AG20443 (cell line): ENCODE data around the gene PLAGL2.
"Not testable (repeated sequence)": the region's sequence is repeated elsewhere in the genome, so short reads cannot be mapped to it uniquely, and the experiment has no call there.

Experiments used
- DNase-seq: peaks from one replicate; pipeline ENCODE4 v3.0.0; 2012; ENCODE audit warnings: low spot score, mixed read lengths

Gene PLAGL2

DNA sequence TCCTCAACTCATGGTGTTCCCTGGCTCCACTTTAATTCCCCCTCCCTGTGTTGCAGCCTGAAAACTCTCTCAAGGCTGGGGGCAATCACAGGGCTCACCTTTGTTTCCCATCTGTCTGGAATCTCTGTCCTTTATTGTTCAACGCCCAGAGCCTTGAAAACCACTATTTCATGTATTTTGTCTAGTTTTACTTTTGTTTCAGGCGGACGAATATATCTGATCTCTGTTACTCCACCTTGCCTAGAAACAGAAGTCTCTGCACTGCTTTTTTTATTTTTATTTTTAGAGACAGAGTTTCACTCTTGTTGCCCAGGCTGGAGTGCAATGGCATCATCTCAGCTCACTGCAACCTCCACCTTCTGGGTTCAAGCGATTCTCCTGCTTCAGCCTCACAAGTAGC, 27.6 kb downstream of the PLAGL2 start:
- DNase-seq, result no peak

DNA sequence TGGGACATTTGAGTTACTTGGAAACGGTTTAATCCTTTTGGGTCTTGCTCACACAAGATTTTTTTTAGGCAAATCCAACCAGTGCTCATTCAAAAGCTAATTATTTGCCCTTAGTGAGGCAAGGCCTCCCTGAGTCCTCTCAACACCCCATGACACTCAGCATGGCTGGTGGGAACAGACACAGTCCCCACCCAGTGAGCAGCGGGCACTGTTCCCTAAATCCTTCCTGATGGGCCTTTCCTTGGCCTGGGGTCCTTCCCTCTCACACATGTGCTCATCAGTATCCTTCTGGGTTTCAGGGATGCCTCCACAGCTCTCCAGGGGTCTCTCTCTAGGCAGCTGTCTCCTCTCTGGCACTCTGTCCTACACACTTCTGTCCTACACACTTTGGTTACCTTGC, 28.0 kb downstream of the PLAGL2 start:
- DNase-seq, result no peak

DNA sequence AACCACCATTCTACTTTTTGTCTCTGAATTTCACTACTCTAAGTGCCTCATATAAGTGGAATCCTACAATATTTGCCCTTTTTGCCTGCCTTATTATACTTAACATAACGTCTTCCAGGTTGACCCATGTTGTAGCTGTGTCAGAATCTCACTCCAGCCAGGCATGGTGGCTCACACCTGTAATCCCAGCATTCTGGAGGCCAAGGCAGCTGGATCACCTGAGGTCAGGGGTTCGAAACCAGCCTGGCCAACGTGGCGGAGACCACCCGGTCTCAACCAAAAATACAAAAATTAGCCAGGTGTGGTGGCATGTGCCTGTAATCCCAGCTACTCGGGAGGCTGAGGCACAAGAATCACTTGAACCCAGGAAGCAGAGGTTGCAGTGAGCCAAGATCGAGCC, 29.8 kb downstream of the PLAGL2 start:
- DNase-seq, result not testable (repeated sequence)

DNA sequence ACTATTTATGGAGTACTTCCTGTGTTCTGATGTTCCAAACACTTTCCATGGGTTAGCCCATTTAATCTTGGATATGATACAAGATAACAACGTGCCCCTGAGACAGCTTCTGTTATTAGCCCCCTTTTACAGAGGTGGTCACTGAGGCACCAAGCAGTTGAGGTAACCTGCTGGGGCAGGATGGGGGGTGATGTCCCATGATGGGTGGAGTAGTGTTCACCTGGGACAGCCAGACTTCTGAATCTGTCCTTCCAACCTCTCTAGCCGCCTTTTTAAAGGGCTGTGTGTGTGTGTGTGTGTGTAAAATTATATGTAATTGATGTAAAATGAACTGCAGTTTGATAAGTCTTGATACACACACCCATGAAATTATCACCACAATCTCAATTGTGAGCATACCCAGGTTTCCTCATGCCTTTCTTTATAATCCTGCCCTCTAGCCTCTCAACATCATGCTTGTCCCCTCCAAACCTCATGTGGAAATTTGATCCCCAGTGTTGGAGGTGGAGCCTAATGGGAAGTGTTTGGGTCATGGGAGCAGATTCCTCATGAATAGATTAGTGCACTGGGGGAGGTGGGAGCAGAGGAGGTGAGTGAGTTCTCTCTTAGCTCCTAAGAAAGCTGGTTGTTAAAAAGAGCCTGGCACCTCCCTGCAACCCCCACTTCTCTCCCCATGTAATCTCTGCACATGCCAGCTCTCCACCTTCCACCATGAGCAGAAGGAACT, 39.2 kb downstream of the PLAGL2 start:
- DNase-seq, result no peak

DNA sequence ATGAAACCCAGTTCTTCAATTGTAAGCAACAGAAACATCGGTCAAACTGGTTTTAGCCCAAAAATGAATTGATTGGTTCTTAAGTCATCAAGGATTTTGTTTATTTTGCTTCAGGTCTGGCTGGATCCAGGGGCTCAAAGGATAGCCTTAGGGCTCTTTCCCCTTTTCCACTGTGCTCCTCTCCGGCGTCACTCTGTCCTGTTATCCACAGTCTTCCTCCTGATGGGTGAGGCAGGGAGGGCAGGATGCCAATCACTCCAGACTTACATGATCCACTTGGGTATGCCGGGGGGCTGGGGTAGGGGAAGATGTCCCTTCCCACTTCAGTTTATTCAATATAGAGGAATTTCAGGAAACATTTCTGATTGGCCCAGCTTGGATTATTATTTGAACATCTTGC, 40.0 kb downstream of the PLAGL2 start:
- DNase-seq, result no peak

DNA sequence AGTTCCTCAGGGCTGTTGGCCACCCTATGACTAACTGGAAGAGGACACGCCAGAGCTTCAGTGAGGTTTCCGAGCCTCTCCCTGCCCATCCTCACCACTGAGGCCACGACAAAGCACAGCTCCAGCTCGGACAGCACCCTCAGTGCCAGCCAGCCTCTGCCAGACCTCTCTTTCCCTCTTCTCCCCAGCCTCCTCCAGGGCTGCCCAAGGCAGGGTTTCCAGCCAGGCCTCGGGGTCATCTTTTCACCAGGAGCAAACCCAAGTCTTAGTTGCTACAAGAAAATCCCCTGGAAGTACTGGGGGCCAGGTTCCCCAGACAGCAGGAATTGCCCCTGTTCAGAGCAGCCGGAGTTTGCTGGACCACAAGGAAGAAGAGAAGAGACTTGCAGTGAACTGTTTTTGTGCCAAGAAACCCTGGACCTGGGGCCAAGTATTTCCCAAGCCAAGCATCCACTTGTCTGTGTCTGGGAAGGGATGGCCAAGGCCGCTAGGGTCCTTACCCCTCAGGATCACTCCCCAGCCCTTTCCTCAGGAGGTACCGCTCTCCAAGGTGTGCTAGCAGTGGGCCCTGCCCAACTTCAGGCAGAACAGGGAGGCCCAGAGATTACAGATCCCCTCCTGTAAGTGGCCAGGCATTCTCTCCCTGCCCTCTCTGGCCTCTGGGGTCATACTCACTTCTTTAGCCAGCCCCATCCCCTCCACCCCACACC, 41.6 kb downstream of the PLAGL2 start:
- DNase-seq, result no peak

DNA sequence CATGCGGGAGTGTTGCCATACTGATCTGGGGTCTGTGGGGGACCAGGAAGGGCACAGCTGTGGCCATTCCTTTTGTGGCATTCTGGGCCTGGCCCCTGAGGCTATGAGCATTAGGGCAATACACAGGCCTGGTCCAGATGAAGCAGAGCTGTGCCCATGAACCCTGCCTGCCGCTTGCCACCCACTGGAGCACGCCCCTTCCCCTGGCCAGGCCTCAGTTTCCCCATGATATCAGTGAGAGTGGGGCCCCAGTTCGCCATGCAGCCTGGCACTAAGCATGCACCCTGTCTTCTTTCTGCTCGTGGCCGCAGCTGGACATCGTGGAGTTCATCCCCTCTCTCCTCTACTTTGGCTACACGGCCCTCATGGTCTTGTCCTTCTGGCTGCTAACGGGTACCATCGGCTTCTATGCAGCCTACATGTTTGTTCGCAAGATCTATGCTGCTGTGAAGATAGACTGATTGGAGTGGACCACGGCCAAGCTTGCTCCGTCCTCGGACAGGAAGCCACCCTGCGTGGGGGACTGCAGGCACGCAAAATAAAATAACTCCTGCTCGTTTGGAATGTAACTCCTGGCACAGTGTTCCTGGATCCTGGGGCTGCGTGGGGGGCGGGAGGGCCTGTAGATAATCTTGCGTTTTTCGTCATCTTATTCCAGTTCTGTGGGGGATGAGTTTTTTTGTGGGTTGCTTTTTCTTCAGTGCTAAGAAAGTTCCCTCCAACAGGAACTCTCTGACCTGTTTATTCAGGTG, 42.4 kb downstream of the PLAGL2 start:
- DNase-seq, result no peak

DNA sequence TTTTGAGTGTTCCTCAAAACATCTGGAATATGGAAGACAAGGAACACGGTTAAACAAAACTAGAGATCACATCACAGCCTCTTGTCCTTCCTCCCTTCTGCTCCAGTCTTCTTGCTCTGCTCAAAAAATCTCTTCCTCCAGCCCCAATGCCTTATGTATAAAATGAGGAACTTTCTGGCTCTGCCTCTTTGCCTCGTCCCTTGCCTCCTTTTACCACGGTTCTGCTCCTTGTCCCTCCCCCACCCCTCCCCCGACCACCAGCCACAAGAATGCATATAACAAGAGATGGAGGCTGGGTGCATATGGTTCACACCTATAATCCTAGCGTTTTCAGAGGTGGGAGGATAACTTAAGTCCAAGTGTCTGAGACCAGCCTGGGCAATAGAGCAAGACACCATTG, 43.6 kb downstream of the PLAGL2 start:
- no peak for DNase-seq

DNA sequence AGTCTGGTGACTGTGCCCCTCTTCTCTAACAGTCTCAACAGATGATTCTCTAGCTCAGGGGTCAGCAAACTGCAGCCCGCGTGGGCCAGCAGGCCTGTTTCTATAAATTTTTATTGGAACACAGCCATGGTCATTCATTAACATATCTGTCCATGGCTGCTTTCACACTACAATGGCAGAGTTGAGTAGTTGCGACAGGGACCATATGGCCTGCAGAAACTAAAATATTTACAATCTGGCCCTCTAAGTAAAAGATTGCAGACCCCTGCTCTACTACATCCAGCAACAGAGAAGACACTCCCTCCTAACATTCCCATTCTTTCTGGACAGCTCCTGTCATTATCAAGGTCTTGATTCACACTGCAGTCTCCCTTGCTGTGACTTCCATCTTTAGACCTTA, 45.2 kb downstream of the PLAGL2 start:
- DNase-seq, result no peak

DNA sequence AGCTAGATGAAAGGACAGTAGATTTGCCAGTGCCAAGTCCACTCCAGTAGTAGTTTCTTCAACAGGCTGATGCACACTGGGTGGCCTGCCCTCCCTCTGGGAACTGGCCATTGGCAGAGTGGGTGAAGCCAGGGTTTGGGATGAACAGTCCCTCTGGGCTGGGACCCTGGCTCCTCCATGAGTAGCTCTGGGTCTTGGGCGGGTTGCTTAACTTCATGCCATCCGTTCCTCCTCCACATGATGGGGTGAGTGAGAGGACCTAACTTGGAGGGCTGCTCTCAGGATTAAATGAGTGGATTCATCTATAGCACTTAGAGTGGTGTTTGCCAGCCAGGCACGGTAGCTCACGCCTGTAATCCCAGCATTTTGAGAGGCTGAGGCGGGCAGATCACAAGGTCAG, 47.2 kb downstream of the PLAGL2 start:
- no peak for DNase-seq

DNA sequence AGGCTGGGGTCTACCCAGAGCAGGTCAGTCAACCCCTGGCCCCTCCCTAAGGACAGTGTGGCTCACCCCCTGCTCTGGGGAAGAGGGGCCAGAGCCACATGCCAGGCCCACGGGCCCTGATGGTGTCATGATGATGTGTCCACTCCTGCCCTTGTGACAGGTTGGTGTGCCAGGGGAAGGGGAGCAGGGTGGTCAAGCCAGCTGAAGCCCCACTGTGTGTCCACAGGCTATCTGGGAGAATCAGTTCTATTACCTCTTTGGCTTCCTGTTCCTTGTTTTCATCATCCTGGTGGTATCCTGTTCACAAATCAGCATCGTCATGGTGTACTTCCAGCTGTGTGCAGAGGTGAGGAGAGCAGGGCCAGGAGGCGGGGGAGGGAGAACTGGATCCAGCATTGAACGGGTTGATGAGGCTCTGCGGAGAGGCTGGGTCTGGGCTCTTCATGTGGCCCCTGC, 47.7 kb downstream of the PLAGL2 start:
- no peak for DNase-seq

DNA sequence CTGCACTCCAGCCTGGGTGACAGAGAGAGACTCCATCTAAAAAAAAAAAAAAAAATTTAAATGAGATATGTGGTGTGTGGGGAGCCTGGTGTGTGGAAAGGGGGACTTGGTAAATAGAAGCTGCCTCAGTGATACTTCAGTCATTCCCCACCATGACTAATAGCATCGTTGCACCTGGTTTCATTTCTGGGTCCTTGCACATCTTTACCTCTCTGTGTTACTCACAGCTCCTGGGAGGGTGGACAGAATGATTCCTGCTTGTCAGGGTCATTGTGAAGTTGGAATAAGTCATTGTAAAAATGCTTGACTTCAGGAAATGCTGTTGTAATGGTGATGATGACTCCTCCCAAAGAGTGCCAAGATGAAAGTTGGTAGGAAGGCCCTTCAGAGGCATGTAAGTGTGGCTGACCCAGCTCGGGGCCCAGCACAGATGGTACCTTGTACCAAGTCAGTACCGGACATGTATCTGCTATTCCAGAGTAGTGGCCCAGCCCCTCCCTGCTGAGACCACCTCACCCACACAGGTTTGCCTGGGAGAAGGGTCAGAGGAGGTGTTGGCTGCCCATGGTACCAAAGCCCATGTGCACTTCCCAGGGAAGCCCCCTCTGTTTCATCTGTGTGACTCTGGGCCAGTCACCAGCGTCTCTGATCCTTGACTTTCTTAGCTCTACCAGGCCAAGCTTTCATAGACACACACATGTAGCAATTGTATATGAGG, 48.4 kb downstream of the PLAGL2 start:
- no peak for DNase-seq

DNA sequence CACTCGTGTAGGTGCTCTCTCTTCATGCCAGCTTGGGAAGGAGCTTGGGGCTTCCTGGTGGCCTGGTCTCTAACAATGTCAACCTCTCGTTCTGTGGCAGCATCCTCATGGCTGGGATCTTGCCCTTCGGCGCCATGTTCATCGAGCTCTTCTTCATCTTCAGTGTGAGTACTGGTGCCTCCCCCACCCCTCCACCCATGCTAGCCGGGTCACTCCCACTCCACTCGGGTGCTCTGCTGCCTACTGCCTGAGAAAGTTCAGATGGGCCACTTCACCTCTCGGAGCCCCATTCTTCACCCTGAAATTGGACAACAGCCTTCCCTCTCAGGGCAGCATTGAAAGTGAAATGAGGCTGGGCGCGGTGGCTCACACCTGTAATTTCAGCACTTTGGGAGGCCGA, 49.2 kb downstream of the PLAGL2 start:
- DNase-seq, result no peak

DNA sequence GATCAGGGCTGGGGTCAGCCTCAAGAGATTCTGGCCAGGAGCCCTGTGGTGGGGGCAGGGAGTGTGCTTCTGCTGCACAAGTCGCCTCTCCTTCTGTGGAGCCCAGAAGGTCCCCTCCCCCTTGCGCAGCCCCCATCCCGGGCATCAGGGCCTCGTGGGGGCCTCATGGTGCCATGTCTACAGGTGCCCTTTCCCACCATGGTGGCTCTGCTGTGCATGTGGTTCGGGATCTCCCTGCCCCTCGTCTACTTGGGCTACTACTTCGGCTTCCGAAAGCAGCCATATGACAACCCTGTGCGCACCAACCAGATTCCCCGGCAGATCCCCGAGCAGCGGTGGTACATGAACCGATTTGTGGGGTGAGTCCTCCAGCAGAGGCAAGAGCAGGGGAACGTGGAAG, 49.9 kb downstream of the PLAGL2 start:
- no peak for DNase-seq

DNA sequence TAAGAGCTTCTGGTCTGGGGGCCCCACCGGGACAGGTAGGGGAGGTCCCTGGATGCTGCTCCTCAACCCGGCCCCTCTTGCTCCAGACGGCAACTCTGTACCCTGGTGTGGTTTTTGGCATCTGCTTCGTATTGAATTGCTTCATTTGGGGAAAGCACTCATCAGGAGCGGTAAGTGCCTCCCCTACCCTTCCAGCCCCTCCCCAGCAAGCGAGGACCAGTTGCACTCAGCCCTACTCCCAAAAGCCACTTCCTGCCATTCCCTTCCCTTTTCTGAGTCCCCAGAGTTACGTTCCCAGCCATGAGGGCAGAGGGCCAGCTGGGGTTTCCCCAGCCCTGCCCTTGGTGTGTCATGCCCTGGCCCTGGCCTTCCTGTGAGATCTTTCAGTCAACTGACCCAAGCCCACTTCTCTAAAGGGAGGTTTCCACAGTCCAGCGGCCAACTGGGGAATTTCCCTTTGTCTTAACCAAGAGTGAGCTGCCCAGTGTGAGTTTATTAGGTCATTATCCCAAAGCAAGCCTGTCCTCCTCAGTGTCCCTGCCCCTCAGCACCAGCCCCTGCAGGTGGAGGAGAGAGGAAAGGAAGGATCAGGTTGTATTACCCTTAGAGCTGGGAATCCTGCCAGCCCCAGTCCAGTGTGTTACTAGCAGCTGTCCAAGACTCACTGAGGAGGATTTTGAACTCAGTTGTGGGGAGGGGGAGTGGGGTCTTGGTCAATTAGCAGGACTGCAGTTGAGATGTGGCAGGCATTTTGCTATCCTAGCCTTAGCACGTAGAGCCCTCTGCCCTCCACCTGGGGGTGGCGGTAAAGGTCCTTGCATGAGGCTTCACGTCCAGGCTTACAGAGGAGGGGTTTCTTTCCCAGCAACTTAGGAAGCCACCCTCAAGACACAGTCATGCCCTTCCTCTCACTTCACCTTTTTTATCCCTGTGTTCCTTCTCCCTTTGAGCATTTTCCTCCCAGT, 52.2 kb downstream of the PLAGL2 start:
- DNase-seq, result peak; percentile 87

DNA sequence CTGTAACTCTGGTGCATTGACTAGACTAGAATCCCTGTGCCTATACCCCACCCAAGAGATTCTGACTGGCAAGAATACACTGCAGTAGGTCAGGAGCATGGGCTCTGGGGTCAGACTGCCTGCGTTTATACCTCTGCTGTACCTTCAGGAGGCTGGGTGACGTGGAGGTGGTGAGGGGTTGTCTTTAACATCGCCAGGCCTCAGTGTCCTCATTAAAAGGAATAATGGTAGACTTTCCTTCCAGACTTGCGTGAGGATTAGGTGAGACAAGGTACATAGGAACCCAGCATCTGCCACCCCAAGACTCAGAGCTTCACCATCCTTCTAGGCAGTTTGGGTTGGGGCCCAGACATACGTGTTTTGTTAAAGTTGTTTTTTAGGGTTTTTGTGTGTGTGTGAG, 53.8 kb downstream of the PLAGL2 start:
- no peak for DNase-seq

DNA sequence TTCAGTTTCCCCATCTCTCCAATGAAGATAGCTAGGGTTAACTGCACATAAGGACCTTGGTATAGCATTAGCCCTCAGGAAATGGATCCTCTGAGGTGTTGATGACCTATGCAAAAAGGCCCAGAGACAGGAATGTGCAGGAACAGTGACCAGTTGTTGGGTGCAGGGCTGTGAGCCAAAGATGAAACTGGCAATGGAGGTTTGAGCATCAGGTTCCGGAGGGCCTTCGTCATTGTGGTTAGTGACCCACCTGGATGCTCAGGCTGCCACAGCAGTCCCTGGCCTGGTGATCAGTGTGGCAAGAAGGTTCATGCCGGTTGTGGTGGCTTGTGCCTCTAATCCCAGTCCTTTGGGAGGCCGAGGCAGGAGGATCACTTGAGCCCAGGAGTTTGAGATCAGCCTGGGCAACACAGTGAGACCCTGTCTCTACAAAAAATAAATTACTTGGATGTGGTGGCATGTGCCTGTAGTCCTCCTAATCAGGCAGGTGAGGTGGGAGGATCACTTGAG, 54.3 kb downstream of the PLAGL2 start:
- no peak for DNase-seq

DNA sequence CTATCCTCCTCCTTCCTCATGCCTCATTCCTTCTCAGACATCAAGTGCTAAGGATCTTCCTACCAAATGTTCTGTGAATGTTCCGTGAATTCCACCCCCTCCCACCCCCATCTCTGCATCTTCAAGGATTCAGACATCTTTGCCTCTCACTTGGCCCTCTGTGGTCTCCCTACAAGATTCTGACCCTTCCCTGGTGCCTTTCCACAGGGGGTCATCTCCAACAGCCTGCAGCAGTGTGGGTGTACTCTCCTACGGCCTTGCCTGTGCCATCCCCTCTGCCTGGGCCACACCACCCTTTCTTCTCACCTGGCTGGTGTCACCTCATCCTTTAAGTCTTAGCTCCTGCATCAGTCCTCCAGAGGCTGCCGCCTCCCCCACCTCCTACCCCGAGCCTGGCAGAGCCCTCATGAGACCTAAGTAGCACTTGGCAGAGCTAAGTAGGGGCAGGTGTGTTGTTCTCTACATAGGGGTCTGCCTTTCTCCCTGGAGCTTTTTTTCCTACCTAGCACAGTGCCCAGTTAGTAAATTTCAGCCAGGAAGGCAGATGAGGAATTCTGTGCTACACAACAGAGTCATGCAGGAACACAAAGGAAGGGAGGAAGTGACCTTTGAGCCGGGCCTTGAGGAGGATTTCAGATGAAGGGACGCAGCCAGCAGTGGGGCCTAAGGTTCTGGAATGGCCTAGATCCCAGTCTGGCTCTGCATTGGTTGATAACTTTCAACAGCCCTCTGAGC, 55.0 kb downstream of the PLAGL2 start:
- DNase-seq, result no peak

DNA sequence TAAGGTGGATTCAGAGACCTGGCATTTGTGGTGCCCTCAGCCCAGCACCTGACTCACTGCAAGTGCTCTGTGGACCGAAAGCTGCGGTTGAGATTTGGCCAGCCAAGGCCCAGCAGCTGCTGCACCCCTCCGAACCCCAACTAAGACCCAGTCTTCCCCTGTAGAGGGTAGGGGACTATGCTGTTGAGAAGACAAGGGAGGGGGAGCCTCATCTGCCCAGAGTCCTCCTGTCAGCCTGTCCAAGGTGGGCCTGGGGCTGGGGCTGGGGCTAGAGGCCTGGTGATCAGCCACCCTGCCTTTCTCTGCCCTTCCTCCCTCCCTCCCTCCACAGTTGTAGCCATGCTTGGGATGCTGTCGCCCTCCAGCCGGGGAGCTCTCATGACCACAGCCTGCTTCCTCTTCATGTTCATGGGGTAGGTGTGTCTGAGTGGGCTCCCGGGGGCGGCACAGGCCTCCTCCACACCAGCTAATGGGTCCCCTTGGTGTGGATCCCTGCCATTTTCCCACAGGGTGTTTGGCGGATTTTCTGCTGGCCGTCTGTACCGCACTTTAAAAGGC, 57.2 kb downstream of the PLAGL2 start:
- no peak for DNase-seq

DNA sequence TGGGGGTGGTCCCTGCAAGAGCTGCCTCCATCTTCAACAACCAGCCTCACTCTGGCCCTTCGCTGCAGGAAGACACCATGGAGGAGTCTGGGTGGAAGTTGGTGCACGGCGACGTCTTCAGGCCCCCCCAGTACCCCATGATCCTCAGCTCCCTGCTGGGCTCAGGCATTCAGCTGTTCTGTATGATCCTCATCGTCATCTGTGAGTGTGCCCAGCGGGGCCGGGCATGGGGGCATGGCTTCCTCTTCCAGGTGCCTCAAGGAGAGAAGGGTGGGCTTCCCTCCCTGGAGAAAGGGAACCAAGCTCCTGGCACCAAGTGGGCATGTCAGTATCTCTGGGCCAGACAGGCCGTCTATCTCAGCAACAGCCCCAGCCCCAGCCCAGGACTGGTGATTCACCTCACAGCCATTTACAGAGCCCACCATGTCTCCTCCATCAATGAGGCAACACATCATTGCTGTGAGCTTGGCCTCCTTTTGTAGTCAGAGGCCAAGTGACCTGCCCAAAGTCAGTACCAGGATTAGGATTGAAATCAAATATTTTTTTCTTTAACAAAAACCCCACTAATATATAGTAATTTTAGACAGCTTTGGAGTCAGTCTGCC, 57.9 kb downstream of the PLAGL2 start:
- DNase-seq, result no peak
